Kidney glomerular epithelial cell (primary cell): ENCODE measurements around the gene SUV39H1.
"Not testable (repeated sequence)": the region's sequence is repeated elsewhere in the genome, so short reads cannot be mapped to it uniquely, and the experiment has no call there.

Experiments used
- DNase-seq: peaks from one replicate; lab custom pipeline; 2025; lab: John Stamatoyannopoulos, UW

Gene SUV39H1

DNA sequence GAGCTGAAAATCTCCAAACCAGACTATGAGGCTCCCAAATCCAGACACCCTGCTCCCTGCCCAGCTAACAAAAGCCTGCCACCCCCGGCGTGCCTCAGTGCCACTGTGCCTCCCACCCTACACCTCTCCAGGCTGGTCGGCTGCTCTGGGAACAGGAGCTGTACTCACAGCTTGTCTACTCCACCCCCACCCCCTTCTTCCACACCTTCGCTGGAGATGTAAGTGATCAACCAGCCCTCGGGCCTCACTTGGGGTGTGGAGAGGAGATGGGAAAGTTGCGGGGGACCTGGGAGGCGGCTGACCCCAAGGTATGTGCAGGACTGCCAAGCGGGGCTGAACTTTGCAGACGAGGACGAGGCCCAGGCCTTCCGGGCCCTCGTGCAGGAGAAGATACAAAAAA lies 11.1 kb upstream of the SUV39H1 start:
- no peak for DNase-seq

DNA sequence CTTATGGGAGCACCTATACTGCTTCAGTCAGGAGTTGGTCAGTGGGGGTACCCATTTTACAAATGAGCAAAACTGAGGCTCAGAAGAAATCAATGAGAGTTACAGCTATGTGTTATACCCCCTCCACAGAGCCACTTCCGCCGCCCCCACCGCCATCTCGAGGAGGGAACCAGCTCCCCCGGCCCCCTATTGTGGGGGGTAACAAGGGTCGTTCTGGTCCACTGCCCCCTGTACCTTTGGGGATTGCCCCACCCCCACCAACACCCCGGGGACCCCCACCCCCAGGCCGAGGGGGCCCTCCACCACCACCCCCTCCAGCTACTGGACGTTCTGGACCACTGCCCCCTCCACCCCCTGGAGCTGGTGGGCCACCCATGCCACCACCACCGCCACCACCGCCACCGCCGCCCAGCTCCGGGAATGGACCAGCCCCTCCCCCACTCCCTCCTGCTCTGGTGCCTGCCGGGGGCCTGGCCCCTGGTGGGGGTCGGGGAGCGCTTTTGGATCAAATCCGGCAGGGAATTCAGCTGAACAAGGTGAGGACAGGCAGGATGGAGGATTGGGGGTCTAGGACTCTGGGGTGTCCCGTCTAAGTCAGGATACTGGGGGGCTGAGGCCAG lies 7.9 kb upstream of the SUV39H1 start:
- DNase-seq = no peak

DNA sequence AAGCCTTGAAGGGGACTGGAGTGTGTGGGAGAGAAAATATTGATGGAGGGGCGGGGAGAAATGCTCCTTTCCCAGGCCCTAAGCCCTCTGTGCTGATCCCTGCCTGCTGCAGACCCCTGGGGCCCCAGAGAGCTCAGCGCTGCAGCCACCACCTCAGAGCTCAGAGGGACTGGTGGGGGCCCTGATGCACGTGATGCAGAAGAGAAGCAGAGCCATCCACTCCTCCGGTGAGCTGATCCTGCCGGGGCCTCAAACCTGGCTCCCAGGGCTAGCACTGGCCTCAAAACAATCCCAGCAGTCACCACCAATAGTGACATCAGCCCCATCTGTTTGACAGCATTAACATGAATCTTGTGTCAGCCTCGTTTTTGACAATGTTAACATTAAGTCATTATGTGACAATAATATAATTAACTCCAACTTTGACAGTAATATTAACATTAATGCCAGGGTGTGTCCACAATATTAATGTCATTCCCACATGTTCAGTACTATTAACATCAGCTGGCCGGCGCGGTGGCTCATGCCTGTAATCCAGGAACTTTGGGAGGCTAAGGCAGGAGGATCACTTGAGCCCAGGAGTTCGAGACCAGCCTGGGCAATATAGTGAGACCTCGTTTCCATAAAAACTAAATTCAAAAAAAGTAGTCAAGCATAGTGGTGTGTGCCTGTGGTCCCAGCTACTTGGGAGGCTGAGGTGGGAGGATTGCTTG lies 7.2 kb upstream of the SUV39H1 start:
- DNase-seq = no peak

- not testable (repeated sequence) for DNase-seq
These were observed 4.8 kb upstream of the SUV39H1 start for GRCh38 chrX:48691746-48692145.

DNA sequence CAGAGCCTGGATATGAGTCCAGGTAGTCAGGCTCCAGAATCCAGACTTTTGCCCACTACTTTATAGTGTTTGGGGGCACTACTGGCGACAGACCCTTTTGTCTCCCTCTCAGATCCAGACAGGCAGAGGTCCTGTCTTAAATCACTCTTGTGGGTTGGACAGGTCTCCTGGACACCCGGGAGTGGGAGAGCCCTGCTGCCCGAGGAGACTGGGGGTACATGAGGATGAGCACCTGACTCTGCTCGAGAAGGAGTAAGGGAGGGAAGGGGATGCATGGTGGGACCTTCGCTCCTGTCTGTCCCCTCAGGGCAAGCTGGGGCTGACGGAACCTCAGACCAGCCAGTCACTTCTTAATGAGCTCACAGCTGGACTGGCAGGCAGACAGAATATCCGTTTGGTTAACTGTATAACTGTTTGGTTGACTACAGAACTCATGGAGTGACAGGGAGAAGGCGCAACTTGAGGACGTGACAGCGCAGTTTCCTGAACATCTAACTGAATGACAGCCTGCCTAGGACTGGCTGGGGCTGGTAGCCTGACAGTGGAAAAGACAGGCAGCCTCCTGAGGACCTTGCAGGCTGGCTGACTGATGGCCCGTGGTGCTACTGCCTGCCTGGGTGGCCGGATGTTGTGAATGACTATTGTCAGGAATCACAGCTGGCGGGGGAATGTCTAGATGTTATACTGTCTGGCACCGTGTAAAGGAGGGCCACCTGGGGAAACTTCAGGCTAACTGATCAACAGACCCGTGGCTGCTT lies 1.6 kb upstream of the SUV39H1 start:
- no peak for DNase-seq

DNA sequence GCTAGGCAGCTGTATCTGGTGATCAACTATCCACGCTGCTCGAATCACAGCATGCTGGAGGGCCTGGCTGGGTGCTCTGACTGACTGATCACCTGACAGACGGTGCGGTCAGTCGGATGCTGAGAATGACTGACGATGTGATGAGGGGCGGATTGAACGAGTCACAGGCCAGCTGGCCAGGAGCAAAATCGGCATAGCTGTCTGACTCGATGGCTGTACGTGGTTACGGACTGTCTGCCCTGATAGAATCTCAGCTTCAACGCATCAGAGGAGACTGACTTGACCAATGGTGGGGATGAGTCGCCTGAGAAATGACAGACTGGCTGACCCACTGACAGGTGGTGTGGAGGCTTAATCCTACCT lies 1.0 kb upstream of the SUV39H1 start:
- no peak for DNase-seq

DNA sequence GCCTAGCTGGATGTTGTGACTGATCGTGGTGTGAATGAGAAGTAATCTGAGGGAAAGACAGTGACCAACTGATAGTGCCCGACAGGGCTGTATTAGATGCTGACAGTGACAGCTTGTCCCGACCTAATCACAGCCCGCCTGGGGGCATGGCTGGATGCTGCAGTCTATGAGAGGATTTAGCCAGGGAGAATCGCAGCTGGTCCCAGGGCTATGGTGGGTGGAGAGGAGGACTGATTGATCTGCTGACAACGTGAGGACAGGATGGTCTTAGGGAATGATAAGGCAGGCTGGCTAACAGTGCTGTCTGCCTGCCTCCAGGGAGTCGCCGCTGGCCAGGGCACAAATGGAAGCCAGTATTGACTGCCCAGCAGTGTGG lies 621 bp upstream of the SUV39H1 start:
- no peak for DNase-seq

- DNase-seq = no peak
These were observed 584 bp downstream of the SUV39H1 start for GRCh38 chrX:48696909-48697727.

- no peak for DNase-seq
These were observed 1.8 kb downstream of the SUV39H1 start for GRCh38 chrX:48698306-48698705.

DNA sequence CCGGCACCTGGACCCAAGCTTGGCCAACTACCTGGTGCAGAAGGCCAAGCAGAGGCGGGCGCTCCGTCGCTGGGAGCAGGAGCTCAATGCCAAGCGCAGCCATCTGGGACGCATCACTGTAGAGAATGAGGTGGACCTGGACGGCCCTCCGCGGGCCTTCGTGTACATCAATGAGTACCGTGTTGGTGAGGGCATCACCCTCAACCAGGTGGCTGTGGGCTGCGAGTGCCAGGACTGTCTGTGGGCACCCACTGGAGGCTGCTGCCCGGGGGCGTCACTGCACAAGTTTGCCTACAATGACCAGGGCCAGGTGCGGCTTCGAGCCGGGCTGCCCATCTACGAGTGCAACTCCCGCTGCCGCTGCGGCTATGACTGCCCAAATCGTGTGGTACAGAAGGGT lies 3.7 kb downstream of the SUV39H1 start:
- no peak for DNase-seq

DNA sequence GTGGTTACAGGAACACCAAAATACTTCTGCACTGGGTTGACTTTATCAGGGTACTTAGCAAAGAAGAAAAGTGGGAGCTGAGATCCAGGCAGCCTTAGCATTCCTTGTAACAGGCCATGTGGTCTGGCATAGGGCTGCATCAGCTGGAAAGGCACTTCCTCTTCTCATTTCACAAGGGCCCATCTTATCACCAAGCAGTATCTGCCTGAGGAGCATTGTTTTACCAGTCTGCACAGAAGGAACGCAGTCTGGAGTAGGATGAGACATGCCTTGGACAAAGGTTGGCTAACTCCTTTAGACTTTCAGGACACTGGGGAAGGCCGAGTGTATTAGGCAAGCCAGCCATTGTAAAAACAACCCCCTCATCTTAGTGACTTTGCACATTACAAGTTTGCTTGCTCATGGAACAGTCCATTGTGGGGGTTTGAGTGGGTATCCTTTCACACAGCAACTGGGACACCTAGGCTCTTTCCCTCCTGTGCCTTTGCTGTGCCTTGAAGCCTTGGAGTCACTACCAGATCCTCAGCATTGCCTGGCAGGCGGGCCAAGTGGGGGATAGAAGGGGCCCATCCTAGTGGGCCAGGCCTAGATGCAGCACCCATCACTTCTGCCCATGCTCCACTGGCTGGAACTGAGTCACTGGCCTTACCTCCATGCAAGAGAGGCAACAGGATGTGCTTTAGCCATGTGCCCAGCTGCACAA lies 4.6 kb downstream of the SUV39H1 start:
- no peak for DNase-seq

GRCh38 chrX:48702032-48702431 lies 5.5 kb downstream of the SUV39H1 start:
- DNase-seq = no peak

DNA sequence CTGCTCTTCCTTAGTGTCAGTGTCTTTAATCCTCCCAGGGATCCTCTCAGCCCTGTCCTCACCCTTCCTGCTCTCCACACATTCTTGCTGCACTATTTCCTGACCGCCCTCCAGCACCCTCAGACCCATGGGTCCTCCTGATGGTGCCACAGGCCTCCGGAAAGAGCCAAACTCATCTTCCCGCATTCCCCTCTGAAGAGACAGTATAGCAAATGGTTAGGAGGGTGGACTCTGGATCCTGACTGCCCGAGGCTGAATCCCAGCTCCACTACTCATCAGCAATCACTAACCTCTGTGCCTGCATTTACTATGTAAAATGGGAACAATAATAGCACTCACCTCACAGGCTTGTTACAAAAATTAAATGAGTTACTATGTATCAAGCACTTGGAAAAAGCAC lies 6.2 kb downstream of the SUV39H1 start:
- no peak for DNase-seq

GRCh38 chrX:48703228-48703627 lies 6.7 kb downstream of the SUV39H1 start:
- no peak for DNase-seq

GRCh38 chrX:48703642-48704481 lies 7.3 kb downstream of the SUV39H1 start:
- DNase-seq = no peak

GRCh38 chrX:48705871-48706270 lies 9.3 kb downstream of the SUV39H1 start:
- DNase-seq = no peak

DNA sequence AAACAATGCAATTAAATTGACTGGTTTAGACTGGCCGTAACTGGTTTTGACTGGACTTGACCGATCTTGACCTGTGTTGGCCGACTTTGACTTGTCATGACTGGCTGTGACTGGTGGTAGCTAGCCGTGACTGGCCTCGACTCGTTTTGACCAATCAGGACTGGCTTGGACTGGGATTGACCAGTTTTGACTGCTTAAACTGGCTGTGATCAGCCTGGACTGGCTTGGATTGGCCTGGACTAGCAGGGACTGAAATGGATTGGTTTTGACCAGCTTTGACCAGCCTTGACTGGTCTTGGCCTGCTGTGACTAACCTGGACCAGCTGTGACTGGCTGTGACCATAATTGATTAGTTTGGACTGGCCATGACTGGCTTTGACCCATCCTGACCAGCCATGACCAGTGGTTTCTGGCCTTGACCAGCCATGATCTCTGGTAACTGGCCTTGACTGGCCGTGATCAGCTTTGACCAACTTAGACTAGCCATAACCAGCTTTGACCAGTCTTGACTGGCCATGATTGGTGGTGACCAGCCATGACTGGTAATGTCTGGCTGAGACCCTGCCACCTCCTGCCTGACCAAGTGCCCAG lies 13.1 kb downstream of the SUV39H1 start:
- no peak for DNase-seq

- no peak for DNase-seq
These were observed 14.8 kb downstream of the SUV39H1 start for GRCh38 chrX:48711162-48711928.

DNA sequence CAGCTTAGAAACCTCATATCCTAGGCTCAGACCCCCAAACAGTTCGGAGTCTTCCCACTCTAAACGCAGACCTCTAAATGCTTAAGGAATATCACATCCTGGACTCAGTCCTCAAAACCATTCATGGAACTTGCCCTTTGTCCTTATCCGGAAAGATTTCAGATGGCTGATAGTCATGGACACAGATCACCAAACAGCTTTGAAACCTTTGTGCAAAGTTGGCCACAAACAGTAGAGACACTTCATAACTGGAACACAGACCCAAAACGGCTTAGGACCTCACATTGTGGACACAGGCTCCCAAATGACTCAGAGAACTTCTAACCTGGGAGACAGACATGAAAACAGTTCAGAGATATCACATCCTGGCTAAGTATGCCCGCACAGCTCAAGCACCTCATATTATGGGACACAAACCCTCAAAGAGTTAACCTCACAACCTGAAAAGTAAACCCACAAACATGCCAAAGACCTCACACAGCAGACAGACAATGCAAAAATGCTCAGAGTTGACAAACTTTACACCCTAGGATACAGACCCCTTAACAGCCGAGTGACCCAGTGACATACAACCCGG lies 15.5 kb downstream of the SUV39H1 start:
- DNase-seq = no peak
